HEK293T (cell line): Measurements from ENCODE around the gene CD81.

Experiments
- BHLHE40 ChIP-seq: fragments of 450-650 bp; IDR thresholded peaks from 2 replicates; pipeline ENCODE4 v1.6.1; 2016; ENCODE audit warnings: mild to moderate bottlenecking, moderate library complexity, borderline replicate concordance
- CTBP1 ChIP-seq: fragments of 450-650 bp; IDR thresholded peaks from 2 replicates; pipeline ENCODE4 v1.6.1; 2016; ENCODE audit warnings: borderline replicate concordance
- ELF4 ChIP-seq: fragments of 450-650 bp; IDR thresholded peaks from 2 replicates; pipeline ENCODE4 v1.6.1; 2017; ENCODE audit warnings: antibody characterized with exemption
- FOXM1 ChIP-seq: fragments of 450-650 bp; IDR thresholded peaks from 2 replicates; pipeline ENCODE4 v1.6.1; 2017; ENCODE audit warnings: mild to moderate bottlenecking, borderline replicate concordance
- L3MBTL2 ChIP-seq: fragments of 450-650 bp; conservative IDR thresholded peaks from 2 replicates; pipeline ENCODE4 v1.6.1; 2016; ENCODE audit warnings: mild to moderate bottlenecking
- SP1 ChIP-seq: fragments of 450-650 bp; IDR thresholded peaks from 2 replicates; pipeline ENCODE4 v1.6.1; 2017
- TARDBP ChIP-seq: fragments of 450-650 bp; IDR thresholded peaks from 2 replicates; pipeline ENCODE4 v1.6.1; 2016
- ZNF384 ChIP-seq: fragments of 450-650 bp; IDR thresholded peaks from 2 replicates; pipeline ENCODE4 v1.6.1; 2016

DNA sequence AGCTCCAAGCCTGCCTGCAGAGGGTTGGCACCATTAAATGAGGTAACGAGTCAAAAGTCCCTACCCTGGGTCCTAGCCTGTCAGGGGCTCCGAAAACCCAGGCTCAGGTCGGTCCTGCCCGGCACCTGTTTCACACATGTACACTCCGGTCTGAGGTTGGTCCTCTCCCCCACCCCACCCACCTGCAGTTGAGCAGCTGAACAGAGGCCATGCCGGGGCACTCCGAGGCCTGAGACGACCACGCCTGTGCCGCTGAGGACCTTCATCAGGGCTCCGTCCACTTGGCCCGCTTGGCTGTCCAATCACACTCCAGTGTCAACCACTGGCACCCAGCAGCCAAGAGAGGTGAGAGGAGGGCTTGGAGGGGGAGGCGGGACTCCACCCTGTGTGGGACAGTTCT, 25.0 kb downstream of the CD81 start:
- TF ChIP-seq ELF4 (no peak), TARDBP (no peak), ZNF384 (no peak), FOXM1 (no peak), SP1 (no peak), CTBP1 (no peak), L3MBTL2 (no peak), BHLHE40 (no peak)
